Fibroblast of the aortic adventitia (primary cell): ENCODE results near the gene GSX2. TPM values are rescaled to one million over a fixed set of nuclear protein-coding genes. Genes with fewer than 3 reads are reported as not detected.

Source experiments
- DNase-seq: peaks from one replicate; pipeline ENCODE4 v3.0.0-alpha.2; 2010; ENCODE audit warnings: low read depth
- H3K4me3 ChIP-seq: 2 replicates; pipeline ENCODE4 v1.5.1; 2011; ENCODE audit warnings: low read depth, mild to moderate bottlenecking, control low read depth, low read length, moderate library complexity
- CTCF ChIP-seq: IDR thresholded peaks from 2 replicates; pipeline ENCODE4 v1.5.1; 2011; ENCODE audit warnings: mild to moderate bottlenecking, low read length, control low read depth, inconsistent platforms; ENCODE audit not compliant: insufficient read depth
- total RNA-seq: library from RNA; depleted of rRNA; stranded (reverse); fragments of >200 nt; gene quantifications from 2 replicates; pipeline ENCODE4 v1.2.3, GENCODE V29; 2012; ENCODE audit warnings: low replicate concordance

Gene GSX2
- total RNA-seq, 1 donor, result not detected

- DNase-seq, result no peak
- no peak for TF ChIP-seq CTCF
- H3K4me3 ChIP-seq, result no peak overlapping the region
Measured at GRCh38 chr4:54095110-54095825, 4.7 kb upstream of the GSX2 start.

GRCh38 chr4:54096295-54096962 lies 3.5 kb upstream of the GSX2 start:
- DNase-seq, result no peak
- H3K4me3 ChIP-seq, result no peak overlapping the region
- no peak for TF ChIP-seq CTCF

- DNase-seq, result no peak
- TF ChIP-seq CTCF, result no peak
- no peak overlapping the region for H3K4me3 ChIP-seq
Measured at GRCh38 chr4:54097152-54097551, 2.8 kb upstream of the GSX2 start.

- TF ChIP-seq CTCF, result no peak
- DNase-seq, result no peak
- no peak overlapping the region for H3K4me3 ChIP-seq
Measured at GRCh38 chr4:54098375-54098774, 1.6 kb upstream of the GSX2 start.

- TF ChIP-seq CTCF, result no peak
- no peak for DNase-seq
- no peak overlapping the region for H3K4me3 ChIP-seq
Measured at GRCh38 chr4:54099287-54099747, 646 bp upstream of the GSX2 start.

- no peak for TF ChIP-seq CTCF
- no peak for DNase-seq
- H3K4me3 ChIP-seq, result peak overlapping the region; percentile 56
Measured at GRCh38 chr4:54100595-54101189, 729 bp downstream of the GSX2 start.
